Urothelium cell line (cell line): ENCODE results near the gene EYS.
"Not testable (repeated sequence)": the region's sequence is repeated elsewhere in the genome, so short reads cannot be mapped to it uniquely, and the experiment has no call there.

ENCODE experiments used
- DNase-seq: peaks from one replicate; pipeline ENCODE4 v3.0.0; 2011; ENCODE audit warnings: low spot score, mixed read lengths
- FAIRE-seq: peaks from 2 replicates; lab custom pipeline; 2011; peaks lifted over from hg19 to GRCh38; lab: Jason Lieb, UNC

EYS gene

GRCh38 chr6:65116326-65116725 is 590.7 kb downstream of the EYS start:
- no peak for FAIRE-seq
- no peak for DNase-seq

- FAIRE-seq (no peak), DNase-seq (no peak)
These were observed 593.4 kb downstream of the EYS start for GRCh38 chr6:65113581-65113980.

GRCh38 chr6:65112435-65112834 is 594.6 kb downstream of the EYS start:
- DNase-seq (no peak), FAIRE-seq (no peak)

DNA sequence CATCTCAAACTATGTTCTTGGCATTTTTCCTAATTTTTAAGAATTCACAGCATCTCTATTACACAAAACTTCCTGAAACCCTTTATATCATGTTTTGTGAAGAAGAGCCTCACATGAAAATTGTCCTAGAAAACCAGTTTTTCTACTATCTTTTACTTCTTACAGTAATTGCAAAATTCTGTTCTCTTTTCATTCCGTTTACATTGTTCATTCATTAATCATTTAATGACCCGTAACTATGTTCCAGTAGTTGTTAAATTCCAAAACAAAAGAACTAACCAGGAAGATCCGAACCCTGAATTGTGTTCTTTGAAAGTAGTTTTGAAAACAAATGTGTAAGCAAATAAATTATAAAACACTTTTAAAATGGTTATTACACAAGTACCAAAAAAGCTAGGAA is 597.0 kb downstream of the EYS start:
- DNase-seq, result no peak
- no peak for FAIRE-seq

GRCh38 chr6:65098349-65098748 is 608.7 kb downstream of the EYS start:
- FAIRE-seq, result no peak
- no peak for DNase-seq

- no peak for DNase-seq
- no peak for FAIRE-seq
These were observed 615.5 kb downstream of the EYS start for GRCh38 chr6:65091561-65091960.

GRCh38 chr6:65088575-65088974 is 618.5 kb downstream of the EYS start:
- DNase-seq (no peak), FAIRE-seq (no peak)

DNA sequence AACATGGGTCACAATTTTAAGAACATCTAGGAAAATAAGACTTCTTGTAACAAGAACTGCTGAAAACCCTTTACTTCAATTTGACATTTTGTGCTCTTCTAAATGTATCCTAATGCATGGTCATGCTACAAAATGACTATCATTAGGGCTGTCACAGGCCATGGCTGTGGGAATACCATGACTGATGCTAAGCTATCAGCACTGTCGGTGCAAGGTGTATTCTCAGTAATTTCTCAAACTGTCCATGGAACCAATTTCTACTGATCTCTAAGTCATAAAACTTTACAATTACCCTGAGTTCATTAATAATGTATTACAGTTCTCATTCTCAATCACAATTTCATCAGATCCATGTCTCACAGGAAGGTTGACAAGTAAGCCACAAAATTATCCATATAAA is 625.3 kb downstream of the EYS start:
- DNase-seq, result no peak
- FAIRE-seq, result no peak

DNA sequence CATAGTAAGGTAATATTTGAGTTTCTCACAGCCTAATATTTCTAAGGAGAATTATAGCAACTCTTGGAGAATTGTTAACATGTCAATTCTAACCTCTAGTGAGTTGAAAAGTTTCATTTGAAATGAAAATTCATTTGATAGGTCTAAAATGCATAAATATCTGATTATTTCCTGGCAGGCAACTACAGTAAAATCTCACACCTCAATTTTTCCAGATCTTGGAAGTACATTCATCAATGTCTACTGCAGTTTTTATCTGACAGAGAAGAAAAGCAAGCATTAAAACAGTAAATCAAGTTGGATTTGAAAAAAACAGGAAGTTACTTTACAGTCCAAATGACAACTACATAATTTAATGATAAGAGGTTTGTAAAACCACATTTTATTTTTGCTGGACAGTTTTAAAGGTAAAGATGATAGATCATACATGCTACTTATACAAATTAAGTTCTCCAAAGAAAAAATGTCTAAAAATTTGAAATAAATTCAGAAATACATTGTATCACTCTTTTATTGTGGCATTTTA is 631.3 kb downstream of the EYS start:
- DNase-seq (no peak), FAIRE-seq (no peak)

DNA sequence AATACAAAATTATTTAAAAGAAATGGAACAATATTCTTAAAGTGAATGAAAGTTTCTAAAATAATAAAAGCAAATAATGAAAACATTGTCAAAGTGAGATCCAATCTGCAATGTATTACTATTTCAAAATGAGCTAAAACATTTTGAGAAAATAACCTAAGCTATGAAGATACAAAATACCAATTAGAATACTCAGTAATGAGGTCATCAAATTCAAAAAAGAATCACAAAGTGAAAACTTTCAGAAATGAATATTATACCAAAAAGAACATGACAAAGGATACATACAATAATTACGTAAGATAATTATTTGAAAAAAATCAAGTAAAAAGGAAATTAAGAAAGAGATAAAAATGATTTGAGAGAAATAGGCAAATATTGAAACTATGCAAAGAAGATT is 634.5 kb downstream of the EYS start:
- DNase-seq, result no peak
- no peak for FAIRE-seq

- no peak for FAIRE-seq
- no peak for DNase-seq
These were observed 635.5 kb downstream of the EYS start for GRCh38 chr6:65071480-65071879.

- DNase-seq (no peak), FAIRE-seq (no peak)
These were observed 642.2 kb downstream of the EYS start for GRCh38 chr6:65064844-65065243.

GRCh38 chr6:65059568-65059967 is 647.5 kb downstream of the EYS start:
- DNase-seq (no peak), FAIRE-seq (no peak)

DNA sequence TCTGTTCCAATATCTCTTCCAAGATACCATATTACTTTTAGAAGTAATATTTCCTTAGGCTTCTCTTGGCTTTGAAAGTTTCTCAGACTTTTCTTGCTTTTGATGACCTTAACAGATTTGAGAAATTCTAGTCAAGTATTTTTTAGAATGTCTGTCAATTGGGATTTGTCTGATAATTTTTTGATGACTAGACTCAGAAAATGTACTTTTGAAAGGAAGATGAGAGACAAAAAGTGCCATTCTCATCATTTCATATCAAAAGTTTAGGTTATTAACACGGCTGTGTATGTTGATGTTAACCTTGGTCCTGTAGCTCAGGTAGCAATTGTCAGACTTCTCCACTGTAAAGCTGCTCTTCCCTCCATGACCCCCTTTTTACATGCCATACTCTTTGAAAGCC is 651.5 kb downstream of the EYS start:
- no peak for DNase-seq
- no peak for FAIRE-seq

GRCh38 chr6:65052626-65053025 is 654.4 kb downstream of the EYS start:
- FAIRE-seq, result no peak
- DNase-seq, result no peak

- no peak for DNase-seq
- FAIRE-seq, result no peak
These were observed 661.2 kb downstream of the EYS start for GRCh38 chr6:65045801-65046200.

DNA sequence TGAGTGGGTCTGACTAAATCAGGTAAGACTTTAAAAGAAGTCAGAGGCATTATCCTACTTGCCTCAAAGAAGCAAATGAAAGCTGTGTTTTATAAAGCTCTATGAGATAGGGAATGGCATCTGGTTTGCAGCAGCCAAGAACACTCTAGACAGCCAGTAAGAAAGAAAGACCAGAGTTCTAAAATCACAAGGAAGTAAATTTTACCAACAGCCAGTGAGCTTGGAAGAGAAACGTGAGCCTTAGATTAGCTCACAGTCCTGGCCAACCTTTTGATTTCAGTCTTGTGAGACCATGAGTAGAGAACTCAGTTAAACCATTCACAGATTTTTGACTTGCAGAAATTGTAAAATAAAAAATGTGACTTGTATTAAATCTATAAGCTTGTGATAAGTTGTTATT is 693.0 kb downstream of the EYS start:
- no peak for DNase-seq
- no peak for FAIRE-seq

DNA sequence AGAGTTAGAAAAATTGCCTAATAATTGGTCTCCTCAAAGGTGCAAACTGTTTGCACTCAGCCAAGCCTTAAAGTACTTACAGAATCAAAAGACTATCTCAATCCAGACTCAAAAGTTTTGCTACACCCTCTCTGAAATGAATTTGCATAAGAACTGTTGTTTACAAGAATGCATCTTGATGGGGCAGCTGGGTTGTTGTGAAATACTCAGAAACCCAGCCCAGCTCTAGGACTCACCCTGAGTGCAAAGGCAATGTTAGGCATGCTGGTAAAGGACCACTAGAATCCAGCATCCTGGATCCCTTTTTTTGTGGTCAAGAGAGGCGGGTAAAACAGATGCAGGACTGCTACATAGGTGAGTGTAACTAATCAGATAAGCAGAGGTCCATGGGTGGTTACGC is 700.2 kb downstream of the EYS start:
- no peak for FAIRE-seq
- DNase-seq, result no peak

- no peak for FAIRE-seq
- no peak for DNase-seq
These were observed 702.7 kb downstream of the EYS start for GRCh38 chr6:65004283-65004682.

DNA sequence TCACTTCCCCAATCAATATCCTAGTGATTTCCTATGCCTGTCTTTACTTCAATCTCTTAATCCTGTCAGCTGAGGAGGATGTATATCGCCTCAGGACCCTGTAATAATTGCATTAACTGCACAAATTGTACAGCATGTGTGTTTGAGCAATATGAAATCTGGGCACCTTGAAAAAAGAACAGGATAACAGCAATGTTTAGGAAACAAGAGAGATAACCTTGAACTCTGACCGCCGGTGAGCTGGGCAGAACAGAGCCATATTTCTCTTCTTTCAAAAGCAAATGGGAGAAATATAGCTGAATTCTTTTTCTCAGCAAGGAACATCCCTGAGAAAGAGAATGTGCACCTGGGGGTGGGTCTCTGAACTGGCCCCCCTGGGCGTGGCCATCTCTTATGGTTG is 704.1 kb downstream of the EYS start:
- DNase-seq, FAIRE-seq: not testable (repeated sequence)

- no peak for FAIRE-seq
These were observed 706.2 kb downstream of the EYS start for GRCh38 chr6:65000815-65001214.

DNA sequence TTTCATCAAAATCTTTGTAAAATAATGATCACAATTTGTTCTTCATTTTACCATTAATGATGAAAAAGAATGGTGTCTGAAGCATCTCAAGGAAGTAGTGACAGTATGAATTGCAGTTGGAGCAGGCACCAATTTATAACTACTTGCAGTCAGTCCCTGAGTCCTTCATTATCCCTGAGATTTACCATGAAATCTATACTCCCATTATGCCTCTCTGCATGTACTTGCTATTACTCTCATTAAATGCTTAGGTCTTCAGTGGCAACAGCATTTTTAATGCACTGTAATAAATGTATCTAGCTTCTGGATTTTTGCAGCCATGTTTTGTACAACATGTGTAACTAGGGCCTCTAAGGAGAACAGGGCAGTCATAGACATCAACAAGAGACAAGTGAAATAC is 708.8 kb downstream of the EYS start:
- FAIRE-seq (no peak), DNase-seq (no peak)

More at GRCh38 chr6:65000815-65001214, 706.2 kb downstream of the EYS start:
- DNase-seq, result no peak

- DNase-seq (no peak), FAIRE-seq (no peak)
These were observed 710.7 kb downstream of the EYS start for GRCh38 chr6:64996301-64996700.
